Bronchial epithelial cell (primary cell): Measurements from ENCODE around the gene EIF4B. TPM values are rescaled to one million over a fixed set of nuclear protein-coding genes. Genes with fewer than 3 reads are reported as not detected.

ENCODE experiments used
- DNase-seq: peaks from one replicate; pipeline ENCODE4 v3.0.0-alpha.2; 2010; ENCODE audit warnings: low read depth
- FAIRE-seq: peaks from 2 replicates; lab custom pipeline; 2011; peaks lifted over from hg19 to GRCh38; lab: Jason Lieb, UNC
- H3K27me3 ChIP-seq: 2 replicates; pipeline ENCODE4 v1.5.1; 2011; ENCODE audit warnings: low read length; ENCODE audit not compliant: control insufficient read depth, insufficient read depth
- H3K36me3 ChIP-seq: 2 replicates; pipeline ENCODE4 v1.5.1; 2011; ENCODE audit warnings: low read length; ENCODE audit not compliant: control insufficient read depth, insufficient read depth
- H3K4me3 ChIP-seq: 2 replicates; pipeline ENCODE4 v1.5.1; 2011; ENCODE audit warnings: mild to moderate bottlenecking, low read depth, low read length, control low read depth
- CTCF ChIP-seq: IDR thresholded peaks from 2 replicates; pipeline ENCODE4 v1.5.1; 2011; ENCODE audit warnings: mild to moderate bottlenecking, moderate library complexity, low read length, control low read depth, inconsistent platforms; ENCODE audit not compliant: insufficient read depth, severe bottlenecking
- total RNA-seq: library from RNA; depleted of rRNA; stranded (reverse); fragments of >200 nt; gene quantifications from 2 replicates; pipeline ENCODE4 v1.2.1, GENCODE V29; 2014

Gene EIF4B
- total RNA-seq, 1 donor from 2014 or later: 2,183 TPM

- no peak for DNase-seq
- TF ChIP-seq CTCF: no peak
- H3K4me3 ChIP-seq: no peak overlapping the region
- H3K36me3 ChIP-seq: no peaks in the 10 kb centered on the region
- no peak for FAIRE-seq
- H3K27me3 ChIP-seq: peaks cover 2% of the 10 kb centered on the region
These were observed 36.3 kb upstream of the EIF4B start for GRCh38 chr12:52969828-52970569.

DNA sequence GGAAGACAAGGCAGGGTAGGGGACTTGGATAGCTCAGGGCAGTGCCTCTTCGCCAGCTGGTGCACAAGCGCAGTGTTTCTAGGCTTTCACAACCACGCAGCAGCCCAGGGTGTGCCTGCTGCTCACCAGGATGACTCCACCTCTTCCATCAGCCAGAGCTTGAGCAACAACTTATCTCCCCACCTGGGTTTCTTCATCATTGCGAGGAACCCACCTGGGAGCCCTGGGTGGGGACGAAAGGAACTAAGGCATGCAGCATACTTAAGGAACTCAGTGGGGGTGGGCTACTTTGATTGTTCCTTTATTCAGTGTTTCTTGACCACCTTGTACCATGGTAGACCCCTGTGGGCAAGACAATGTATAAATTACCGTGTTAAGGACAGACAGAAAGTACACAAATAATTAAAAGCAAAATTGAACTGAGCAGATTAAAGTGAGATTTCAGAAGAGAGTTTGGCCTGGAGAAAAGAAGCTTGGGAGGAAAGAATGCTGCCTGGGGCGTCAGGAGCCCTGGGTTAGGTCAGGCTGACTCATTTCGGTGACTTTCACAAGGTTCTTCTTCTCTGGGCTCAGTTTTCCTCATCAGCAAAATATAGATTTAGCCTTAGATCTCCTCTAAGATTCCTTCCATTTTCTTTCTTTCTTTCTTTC lies 34.5 kb upstream of the EIF4B start:
- no peaks in the 10 kb centered on the region for H3K36me3 ChIP-seq
- DNase-seq: peak; percentile 85
- no peak overlapping the region for H3K4me3 ChIP-seq
- FAIRE-seq: peak; percentile 93
- H3K27me3 ChIP-seq: peaks cover 3% of the 10 kb centered on the region
- TF ChIP-seq CTCF: no peak

- no peak for TF ChIP-seq CTCF
- peaks cover 3% of the 10 kb centered on the region for H3K27me3 ChIP-seq
- H3K36me3 ChIP-seq: no peaks in the 10 kb centered on the region
- no peak overlapping the region for H3K4me3 ChIP-seq
- FAIRE-seq (no peak), DNase-seq (no peak)
These were observed 31.1 kb upstream of the EIF4B start for GRCh38 chr12:52975204-52975603.

- peak; percentile 48 for DNase-seq
- Histone ChIP-seq H3K27me3 (peaks cover 3% of the 10 kb centered on the region), H3K36me3 (no peaks in the 10 kb centered on the region), H3K4me3 (no peak overlapping the region)
- FAIRE-seq: no peak
- TF ChIP-seq CTCF: peak; percentile 51
These were observed 30.3 kb upstream of the EIF4B start for GRCh38 chr12:52975820-52976573.

DNA sequence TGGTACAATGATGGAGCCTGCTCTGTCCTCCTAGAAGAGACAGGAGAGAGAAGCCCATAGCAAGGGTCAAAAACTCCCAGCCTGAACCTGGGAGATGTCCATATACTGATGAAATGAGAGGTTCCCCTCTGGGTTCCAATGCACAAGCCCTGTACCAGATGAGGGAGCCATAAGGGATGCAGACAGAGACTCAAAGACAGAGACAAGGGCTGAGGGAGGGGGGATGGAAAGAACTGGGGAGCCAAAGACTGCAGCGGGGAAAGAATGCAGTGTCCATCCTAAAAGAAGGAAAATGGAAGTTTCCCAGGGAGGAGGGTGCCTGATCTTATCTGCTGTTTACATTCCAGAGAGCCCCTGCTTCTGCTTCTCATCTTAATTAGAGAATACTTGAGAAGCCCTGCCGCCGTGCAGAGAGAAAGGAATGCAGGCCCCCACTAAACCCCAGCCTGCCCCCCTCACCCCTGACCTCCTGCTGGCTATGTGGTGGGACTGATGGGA lies 29.6 kb upstream of the EIF4B start:
- FAIRE-seq: no peak
- DNase-seq: no peak
- no peak overlapping the region for H3K4me3 ChIP-seq
- TF ChIP-seq CTCF: no peak
- no peaks in the 10 kb centered on the region for H3K36me3 ChIP-seq
- H3K27me3 ChIP-seq: peaks cover 3% of the 10 kb centered on the region
